Inflammatory macrophage (primary cell): ENCODE results near the gene GAS2.

Experiments used
- DNase-seq, 2 donors: peaks; one replicate each; pipeline ENCODE4 v3.0.0-alpha.2; 2020 to 2022

The GAS2 gene

DNA sequence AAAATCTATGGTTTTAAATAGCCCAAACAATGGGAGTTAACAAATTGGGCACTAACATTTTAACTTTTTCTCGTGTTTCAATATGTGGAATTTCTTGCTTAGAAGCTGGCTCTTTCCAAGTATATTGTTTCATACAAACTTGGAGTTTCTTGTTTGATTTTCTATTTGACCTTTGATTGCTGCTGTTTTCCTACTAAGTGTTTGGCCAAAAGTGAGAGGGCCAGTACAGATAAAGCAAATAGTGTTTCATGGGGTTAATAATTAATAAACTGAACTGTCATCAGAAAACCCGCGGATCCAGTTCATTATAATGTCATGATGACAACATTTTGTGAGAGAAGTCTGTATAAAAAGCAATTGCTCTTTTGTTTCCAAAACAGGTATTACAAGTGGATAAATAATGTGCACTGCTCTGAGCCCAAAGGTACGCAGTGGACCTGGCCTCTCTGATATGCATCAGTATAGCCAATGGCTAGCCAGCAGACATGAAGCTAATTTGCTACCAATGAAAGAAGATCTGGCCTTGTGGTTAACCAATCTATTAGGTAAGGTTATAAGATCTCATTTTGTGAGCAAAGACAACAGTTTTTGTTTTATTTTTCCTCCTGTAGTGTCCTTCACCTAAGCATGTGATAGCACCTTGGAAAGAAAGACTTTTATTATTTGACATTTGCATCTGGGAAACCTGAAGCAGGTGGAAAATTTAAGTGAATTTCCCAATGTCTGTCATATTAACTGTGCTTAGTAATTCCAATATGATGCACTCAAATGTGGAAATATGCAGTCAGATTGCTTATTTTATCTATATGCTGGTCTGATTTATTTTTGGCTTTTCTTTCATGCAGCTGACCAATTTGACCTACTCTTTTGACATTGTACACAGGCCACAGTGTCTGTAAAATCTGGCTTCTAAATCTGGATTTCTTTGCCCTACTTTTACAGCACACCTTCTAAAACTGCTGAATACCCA, 8.3 kb downstream of the GAS2 start:
- DNase-seq = no peak

DNA sequence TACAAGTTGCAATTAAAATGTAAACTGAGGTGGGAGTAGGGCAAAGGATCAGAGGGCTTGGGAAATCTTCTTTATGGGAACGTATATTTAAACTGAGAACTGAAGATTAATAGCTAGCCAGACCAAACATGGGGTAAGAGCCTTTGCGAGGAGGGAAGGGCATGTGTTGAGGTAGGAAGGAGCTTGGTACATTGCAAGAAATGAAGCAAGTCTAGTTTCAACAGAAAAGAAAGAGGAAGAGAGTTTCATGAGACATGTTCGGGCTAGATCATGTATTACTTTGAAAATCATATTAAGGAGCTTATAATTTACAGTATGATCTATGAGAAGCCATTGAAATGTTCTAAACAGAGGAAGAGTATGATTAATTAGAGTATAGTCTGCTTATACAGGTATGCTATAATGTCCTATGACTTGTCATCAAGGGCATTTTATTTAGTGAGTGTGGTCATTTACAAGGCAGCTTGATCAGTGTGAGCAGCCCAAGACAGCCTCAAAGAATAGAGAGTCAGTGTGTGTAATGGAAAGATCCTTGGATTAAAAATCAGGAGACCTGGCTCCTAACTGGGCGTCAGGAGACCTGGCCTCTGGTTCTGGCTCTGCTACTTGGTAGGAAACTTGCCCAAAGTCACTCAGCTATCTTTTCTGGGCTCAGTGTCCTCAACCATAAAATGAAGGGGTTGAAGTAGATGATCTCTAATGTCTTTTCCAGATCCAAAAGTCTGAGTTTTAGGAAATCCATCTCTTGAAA, 10.9 kb downstream of the GAS2 start:
- DNase-seq = peak; percentile 3 to 36

DNA sequence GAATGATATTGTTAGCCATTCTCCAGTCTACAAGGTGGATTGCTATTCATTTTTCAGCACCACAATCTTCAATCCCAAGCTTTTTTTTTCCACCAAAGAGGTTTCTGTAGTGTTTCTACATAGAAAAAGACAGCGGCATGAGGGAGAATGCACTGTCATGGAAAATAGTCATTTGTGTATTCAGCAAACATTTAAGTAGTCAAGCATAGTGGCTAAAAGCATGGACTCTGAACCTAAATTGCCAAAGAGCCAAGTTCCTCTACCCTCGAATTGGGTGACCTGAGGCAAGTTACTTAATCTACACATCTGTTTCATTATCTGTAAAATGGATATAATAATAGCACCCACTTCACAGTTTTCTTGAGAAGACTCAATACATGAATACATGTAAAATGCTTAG, 14.2 kb downstream of the GAS2 start:
- DNase-seq = no peak

DNA sequence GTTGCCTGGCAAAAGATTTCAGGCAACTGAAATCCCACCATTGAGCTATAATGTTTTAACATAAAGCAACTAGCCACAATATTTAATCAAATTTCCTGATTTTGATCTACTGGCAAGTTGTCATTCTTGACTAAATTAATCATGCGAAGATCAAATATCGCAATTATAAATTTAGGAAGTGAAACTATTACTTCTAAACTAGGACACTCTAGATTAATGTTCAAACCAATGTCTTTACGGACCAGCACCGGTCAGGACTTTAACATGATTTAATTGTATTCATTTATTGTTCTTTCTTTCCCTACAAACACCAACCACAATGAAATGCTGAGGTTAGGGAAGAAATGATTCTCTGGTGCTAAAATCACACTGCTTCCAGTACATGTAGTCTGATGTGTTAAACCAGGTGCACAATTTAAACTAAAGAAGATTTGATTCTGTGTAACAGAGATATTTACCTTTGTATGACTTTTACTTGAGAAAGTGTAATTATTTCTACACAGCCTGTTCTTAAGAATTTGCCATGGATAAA, 14.9 kb downstream of the GAS2 start:
- DNase-seq = no peak

DNA sequence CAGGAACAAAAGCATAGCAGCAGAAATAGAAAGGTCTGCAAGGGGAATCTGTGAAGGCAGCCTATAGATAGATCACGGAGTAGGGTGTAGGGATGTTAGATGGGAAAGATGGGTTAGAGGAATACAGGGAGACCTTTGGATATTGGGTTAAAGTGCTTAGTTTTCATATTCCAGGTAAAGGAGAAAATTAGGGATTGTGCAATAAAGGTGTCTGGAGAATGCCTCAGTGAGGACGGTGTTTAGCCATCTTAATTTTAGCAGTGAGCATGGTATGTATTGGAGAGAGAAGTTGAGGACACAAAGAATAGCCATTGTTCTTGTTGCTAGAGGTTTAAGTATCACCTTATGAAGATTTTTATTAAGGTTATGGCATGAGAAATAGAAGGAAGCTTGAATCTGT, 17.7 kb downstream of the GAS2 start:
- no peak for DNase-seq

DNA sequence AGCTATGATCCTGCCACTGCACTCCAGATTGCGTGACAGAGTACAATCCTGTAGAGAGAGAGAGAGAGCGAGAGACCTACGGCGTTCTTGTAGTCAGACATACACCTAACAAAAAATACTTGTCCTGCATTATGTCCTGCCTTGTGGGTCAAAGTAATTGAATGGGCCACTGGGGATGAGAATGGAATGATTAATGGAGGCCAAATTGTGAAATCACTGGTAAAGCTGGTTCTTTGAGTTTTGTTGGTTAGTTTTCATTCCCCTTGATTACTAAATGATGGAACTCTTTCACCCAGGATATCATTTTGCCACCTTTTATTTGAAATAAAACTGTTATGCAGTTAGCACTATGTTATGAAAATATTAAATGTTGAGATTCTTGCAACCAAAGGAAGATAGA, 18.7 kb downstream of the GAS2 start:
- DNase-seq = no peak

DNA sequence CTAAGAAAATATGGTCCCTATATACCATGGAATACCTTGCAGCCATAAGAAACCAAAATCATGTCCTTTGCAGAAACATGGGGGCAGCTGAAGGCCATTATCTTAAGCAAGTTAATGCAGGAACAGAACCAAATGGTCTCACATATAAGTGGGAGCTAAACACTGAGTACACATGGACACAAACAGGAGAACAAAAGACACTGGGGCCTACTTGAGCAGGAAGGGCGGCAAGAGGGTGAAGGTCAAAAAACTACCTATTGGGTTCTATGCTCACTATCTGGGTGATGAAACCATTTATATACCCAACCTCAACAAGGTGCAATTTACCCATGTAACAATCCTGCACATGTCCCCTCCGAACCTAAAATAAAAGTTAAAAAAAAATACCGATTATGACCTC, 22.5 kb downstream of the GAS2 start:
- DNase-seq = no peak

DNA sequence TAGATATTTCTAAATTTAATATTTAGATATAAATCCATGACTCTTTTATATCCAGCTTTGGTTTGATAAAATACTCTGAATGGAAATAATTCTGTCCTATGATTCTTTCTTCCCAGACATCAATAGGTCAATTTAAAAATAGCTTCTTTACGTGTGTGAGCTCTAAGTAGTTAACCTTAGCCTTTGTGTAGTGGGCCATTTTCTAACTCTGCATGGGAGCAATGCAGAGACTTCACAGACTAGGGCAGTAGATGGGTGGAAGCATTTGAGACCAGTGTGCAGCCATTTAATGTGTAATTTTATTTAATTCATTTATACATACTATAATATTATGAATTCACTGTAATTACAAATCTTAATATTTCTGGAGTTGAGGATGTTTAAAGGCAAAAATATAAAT, 23.8 kb downstream of the GAS2 start:
- no peak for DNase-seq

DNA sequence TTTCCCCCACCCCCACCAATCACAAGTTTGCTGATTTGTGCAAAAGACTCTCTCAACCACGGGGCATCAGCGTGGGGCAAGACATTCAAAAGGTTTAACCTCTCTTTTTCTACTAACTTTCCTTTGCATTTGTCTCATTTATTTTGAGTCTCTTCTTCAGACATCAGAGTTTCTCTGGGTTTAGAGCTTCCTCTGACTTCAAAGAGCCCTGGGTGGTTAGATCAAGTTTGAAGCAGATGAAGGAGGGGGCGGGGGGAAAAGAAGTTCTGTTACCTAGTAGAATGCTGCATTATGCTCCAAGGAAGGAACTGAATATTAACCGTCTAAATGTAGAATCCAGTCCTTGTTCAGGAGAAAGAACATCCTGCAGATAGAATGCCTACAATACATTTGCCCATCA, 24.5 kb downstream of the GAS2 start:
- DNase-seq = no peak

DNA sequence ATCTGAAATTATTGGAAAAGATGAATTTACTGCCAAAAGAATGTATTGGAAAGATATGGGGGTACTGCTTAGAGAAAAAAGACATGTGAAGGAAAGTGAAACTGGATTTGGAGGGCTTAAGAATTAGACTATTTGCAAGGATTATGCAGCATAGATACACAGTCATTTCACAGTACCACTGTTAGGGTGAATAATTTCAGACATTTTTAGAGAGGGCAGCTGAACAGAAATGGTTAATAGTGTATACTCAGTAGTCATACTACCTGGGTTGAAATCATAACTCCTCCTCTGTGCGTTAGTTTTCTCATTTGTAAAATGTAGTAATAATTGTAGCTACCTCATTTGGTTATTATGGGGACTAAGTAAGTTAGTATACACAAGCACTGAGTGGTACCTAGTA, 33.0 kb downstream of the GAS2 start:
- no peak for DNase-seq

DNA sequence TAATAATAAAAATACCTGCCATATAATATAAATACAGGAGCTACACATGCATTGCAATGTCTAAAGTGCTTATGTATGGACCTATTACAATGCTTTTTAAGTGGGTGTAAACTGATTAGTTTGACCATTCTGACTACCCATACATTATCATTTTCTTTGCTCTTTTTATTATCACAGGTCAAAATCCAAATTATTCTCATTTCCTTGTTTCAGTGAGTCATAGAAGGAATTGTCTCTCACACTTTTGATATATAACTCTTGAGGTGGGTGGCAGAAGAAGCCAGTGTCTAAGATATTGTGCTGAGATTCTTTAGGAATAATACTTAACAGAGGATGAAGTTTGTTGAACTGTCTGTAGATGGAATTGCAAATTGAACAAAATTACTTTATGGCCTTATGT, 35.6 kb downstream of the GAS2 start:
- no peak for DNase-seq

DNA sequence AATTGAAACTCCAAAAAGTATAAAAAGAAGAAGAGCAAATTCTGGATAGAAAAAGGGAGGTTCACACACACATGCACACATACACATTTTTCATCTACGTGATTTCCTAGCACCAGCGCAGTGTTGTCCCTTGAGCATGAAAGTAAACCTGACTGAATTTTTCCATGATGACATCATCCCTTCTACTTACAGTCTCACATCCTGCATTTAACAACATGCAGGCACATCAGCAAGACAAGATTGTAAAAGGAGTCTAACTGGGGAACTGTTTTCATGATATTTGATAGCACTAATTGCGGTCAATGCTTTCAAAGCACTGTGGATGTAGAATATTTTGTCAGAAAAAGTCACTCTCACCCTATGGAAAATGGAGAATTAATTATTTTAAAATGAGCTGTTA, 36.6 kb downstream of the GAS2 start:
- no peak for DNase-seq

DNA sequence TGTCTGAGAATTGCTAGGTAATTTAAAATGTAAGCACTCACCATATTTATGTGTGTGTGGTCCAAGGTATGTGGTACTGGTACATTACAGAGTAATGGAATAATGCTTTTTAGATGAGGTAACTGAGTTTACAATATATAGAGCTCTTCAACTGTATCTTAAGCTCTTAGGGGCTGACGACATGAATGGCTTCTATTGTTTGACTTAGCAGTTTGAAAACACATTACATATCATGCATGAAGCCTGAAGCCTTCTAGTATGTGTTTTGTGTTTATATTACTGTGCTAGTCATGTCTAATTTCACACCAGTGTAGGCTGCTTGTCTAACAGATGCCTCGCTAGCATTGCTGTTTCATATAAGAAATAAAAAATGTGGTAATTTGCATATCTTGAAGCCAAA, 37.2 kb downstream of the GAS2 start:
- DNase-seq = no peak

DNA sequence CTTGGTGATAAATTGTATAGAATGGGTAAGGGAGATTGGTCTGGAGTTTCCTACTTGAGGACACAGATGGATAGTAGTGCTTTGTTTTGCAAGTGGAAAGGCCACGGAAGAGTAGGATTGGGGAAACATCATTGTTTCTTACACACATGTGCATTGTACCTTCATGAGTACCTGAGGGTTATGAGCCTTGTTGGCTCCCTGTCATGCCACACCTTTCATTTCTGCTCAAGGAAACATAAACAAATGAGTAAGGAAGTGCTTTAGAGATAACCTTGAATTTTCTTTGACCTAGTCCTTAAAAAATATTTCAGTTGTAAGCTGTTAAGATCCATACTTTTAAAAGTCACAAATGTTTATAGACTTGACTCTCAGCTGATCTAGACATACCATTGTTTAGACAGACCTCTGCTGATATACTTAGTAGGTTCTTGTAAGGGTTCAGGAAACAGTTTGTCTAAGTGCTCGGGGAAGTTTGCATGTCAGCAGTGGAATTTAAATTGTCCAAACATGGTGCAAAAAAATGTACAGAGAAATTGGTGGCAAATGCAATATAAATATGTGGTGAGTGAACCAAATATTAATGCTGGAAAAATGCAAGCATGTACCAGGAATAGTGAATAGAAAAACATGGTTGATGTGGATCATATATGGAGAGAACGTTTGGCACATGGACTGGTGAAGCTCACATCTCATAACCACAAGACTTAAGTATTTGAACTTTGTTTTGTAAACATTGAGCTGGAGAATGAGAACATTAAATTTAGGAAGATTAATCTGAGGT, 40.9 kb downstream of the GAS2 start:
- DNase-seq = no peak

DNA sequence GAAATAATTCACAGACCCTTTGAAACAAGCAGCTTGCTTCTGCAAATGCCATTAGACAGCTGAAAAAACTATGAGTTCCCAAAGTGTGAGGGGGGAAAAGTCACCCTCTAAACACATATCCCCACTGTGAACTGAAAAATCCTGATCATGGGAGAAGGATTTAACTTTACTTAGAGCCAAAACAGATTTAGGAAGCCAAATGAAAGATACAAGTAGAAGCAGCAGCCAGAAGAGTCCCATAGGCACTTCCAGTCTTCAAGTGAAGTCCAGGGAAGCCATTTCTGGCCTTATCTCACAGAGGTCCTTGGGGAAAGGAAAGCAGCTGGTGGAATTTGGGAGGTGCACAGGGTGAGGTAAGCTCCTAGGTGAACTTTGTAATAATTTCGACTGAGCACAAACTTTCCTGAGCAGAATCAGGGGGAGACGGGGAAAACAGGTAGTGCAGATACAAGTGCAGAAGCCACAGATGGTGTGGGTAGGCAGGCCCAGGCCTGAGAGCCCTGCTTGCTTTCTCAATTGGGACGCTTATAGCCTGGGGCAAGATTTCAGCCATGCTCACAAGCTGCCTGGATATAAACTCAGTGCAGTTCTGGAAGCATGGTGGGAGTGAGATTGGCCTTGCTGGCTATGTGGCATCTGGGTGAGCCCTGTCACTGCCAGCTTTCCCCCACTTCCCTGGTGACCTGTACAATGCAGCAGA, 44.8 kb downstream of the GAS2 start:
- DNase-seq = no peak

DNA sequence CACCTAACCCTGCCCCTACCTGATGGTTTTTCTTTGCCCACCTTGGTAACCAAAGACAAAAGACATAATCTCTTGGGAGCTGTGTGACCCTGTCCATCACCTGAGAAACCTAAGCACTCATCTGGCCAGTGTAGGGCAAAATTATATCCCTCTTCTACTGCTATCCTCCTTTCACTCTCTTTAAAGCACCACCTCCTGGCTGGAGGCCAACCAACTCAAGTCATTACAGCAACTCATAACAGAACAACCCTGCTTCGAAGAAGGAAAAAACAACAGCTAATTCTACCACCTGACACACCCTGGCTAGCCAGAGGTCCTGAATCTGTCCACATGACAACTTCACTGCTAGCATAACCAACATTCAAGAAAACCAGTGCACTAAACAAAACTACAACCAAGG, 45.5 kb downstream of the GAS2 start:
- DNase-seq = no peak

DNA sequence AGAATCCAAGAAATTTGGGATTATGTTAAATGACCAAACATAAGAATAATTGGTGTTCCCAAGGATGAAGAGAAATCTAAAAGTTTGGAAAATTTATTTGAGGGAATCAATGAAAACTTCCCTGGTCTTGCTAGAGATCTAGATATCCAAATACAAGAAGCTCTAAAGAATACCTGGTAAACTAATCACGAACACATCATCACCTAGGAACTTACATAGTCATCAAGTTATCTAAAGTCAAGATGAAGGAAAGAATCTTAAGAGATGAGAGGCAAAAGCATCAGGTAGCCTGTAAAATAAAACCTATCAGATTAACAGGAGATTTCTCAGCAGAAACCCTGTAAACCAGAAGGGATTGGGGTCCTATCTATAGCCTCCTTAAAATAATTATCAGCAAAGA, 46.9 kb downstream of the GAS2 start:
- DNase-seq = no peak

DNA sequence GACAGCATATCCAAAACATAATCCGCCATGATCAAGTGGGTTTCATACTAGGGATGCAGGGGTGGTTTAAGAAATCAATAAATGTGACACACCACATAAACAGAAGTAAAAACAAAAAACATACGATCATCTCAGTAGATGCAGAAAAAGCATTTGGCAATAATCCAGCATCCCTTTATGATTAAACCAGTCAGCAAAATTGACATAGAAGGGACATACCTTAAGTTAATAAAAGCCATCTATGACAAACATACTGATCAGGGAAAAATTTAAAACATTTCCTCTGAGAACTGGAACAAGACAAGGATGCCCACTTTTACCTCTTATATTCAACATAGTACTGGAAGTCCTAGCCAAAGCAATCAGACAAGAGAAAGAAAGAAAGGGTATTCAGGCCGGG, 49.6 kb downstream of the GAS2 start:
- no peak for DNase-seq

DNA sequence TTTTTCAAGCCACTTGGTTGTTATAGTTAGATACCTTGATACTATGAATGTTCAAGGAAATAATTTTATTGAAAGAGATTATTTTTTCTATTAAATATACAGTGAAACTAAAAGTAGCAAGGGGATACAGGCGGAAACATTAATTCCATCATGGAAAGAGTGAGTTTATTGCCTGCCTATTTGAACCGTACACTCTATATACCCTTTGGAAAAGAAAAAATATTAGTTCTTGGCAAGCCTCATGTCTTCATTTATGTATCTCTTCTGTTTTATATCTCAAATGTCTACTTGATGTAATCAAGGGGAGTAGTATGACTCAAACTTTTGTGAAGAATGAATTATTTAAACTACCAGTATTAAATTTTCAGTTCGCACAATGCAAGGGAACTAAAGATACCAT, 54.0 kb downstream of the GAS2 start:
- no peak for DNase-seq

DNA sequence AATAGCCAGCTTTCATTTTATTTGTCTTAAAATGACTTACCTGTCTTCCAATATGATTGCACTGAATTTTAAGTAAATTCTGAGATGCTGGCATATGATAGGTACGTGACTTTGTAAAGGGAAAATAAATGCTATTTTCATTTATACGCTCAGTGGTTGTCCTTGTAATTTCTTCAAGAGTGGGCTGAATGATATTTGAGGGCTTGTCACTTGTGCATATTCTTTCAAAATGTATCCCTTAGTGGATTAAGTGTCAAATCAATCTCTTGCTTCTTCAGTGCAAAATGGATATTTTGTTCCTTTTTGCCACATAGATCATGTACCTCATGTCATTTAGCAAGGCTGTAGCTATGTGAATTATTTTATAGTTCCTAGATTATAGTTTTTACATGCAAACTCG, 56.9 kb downstream of the GAS2 start:
- no peak for DNase-seq

DNA sequence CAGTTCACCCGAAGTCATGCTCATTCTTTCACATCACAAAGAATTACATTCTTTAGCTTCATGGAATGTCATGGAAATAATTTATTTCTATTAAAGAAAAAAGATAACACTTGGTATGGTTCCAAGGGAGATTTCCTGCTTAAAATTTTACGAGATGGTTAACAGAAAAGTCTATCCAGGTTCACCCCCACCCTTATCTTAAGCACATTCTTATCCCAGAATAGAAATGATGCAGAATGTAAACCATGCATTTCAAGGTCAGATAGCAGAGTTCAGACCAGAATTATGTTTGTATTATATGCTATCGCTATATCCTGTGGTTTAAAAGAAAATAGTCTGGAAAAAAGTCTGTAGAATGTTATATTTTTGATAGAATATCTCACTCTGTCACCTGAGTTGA, 58.7 kb downstream of the GAS2 start:
- DNase-seq = no peak
